K562 (cell line): Measurements from ENCODE around the gene RIMKLB. TPM values are rescaled to one million over a fixed set of nuclear protein-coding genes. Genes with fewer than 3 reads are reported as not detected.

Experiments used
- ATAC-seq: fragments of 200-7000 bp; cut with Tn5 transposase; 3 replicates; pipeline ENCODE4 v1.9.1; 2020; ENCODE audit warnings: moderate library complexity
- BruUV-seq: library from RNA; stranded (reverse); fragments of 400-500 nt; replicated peaks from 2 replicates; lab custom pipeline; 2021; lab: Mats Ljungman, UMichigan
- CTCF ChIA-PET: fragments of 300-600 bp; formaldehyde crosslinking; extraction: SDS; loops from one replicate; lab custom pipeline; 2021; ENCODE audit warnings: low intra/inter-chr PET ratio; lab: Yijun Ruan, JAX
- POLR2A ChIA-PET: fragments of 300-600, 350-650 bp; sonication (Branson Sonifier 250); formaldehyde crosslinking; extraction: SDS; loops from one replicate; lab custom pipeline; 2021; ENCODE audit warnings: antibody characterized with exemption, inconsistent platforms; lab: Yijun Ruan, JAX
- DNase-seq, 4 experiments: peaks; one replicate each; pipeline versions ENCODE4 v3.0.0 to v3.0.0-alpha.2; 2011 to 2018; ENCODE audit warnings: low spot score in 3 of 4, mixed read lengths in 3 of 4; ENCODE audit errors: extremely low read depth in 1 of 4
- FAIRE-seq: peaks from 2 replicates; lab custom pipeline; 2011; peaks lifted over from hg19 to GRCh38; lab: Jason Lieb, UNC
- H2AFZ ChIP-seq: 2 replicates; pipeline ENCODE4 v1.6.0; 2011; ENCODE audit warnings: low read depth, low read length, control low read depth, inconsistent platforms
- H3K27ac ChIP-seq: fragments of 200-600 bp; 3 replicates; pipeline ENCODE4 v1.8.0; 2011; ENCODE audit warnings: low read depth, mild to moderate bottlenecking, control low read depth, inconsistent platforms, low read length, moderate library complexity, mixed read lengths; ENCODE audit errors: extremely low read depth
- H3K27me3 ChIP-seq, 2 experiments: fragments of 300-600 bp in 1 of 2; 2 replicates in 1 of 2; 3 replicates in 1 of 2; pipeline versions ENCODE4 v1.6.0 to v1.8.0; 2011; ENCODE audit warnings: inconsistent platforms in 2 of 2, low read length in 2 of 2, mild to moderate bottlenecking in 1 of 2, mixed read lengths in 1 of 2, moderate library complexity in 1 of 2; ENCODE audit not compliant: control insufficient read depth in 2 of 2, insufficient read depth in 2 of 2
- H3K36me3 ChIP-seq: fragments of 300-600 bp; 3 replicates; pipeline ENCODE4 v1.8.0; 2011; ENCODE audit warnings: mild to moderate bottlenecking, low read length, inconsistent platforms; ENCODE audit not compliant: control insufficient read depth, insufficient read depth
- H3K4me1 ChIP-seq, 2 experiments: fragments of 200-600 bp in 1 of 2; replicated peaks in 1 of 2; 2 replicates in 1 of 2; 3 replicates in 1 of 2; pipeline versions ENCODE4 v1.5.1 to v1.8.0; 2011; ENCODE audit warnings: inconsistent platforms in 2 of 2, low read length in 2 of 2, mild to moderate bottlenecking in 1 of 2, mixed read lengths in 1 of 2, moderate library complexity in 1 of 2; ENCODE audit not compliant: control insufficient read depth in 2 of 2, insufficient read depth in 2 of 2
- H3K4me2 ChIP-seq: 2 replicates; pipeline ENCODE4 v1.6.1; 2011; ENCODE audit warnings: low read length, control low read depth, inconsistent platforms, mixed read lengths; ENCODE audit not compliant: insufficient read depth
- H3K4me3 ChIP-seq: fragments of 200-600 bp; sonication (generic), shearing (Covaris generic); 2 replicates; pipeline ENCODE4 v1.5.1; 2016; ENCODE audit warnings: control low read depth, inconsistent platforms
- H3K79me2 ChIP-seq: fragments of 200-600 bp; 3 replicates; pipeline ENCODE4 v1.8.0; 2011; ENCODE audit warnings: low read length, inconsistent platforms; ENCODE audit not compliant: control insufficient read depth, insufficient read depth
- H3K9ac ChIP-seq, 2 experiments: 2 replicates each; pipeline versions ENCODE4 v1.6.0 to v1.6.1; 2011; ENCODE audit warnings: low read depth in 2 of 2, low read length in 2 of 2, control low read depth in 1 of 2, inconsistent platforms in 1 of 2, mild to moderate bottlenecking in 1 of 2, mixed read lengths in 1 of 2; ENCODE audit not compliant: insufficient read depth in 1 of 2
- H3K9me1 ChIP-seq: one replicate; pipeline ENCODE4 v1.6.0; 2011; ENCODE audit warnings: inconsistent platforms, mild to moderate bottlenecking, low read length, moderate library complexity; ENCODE audit not compliant: control insufficient read depth, insufficient read depth
- H3K9me3 ChIP-seq: replicated peaks from 2 replicates; pipeline ENCODE4 v1.5.1; 2011; ENCODE audit warnings: low read depth, low read length, inconsistent platforms; ENCODE audit not compliant: control insufficient read depth, insufficient read depth
- H4K20me1 ChIP-seq: replicated peaks from 2 replicates; pipeline ENCODE4 v1.6.1; 2011; ENCODE audit warnings: low read length, inconsistent platforms, mixed read lengths; ENCODE audit not compliant: control insufficient read depth, insufficient read depth
- CREB1 ChIP-seq, 2 experiments: sonication (generic) in 1 of 2; formaldehyde crosslinking in 1 of 2; IDR thresholded peaks; 2 replicates each; pipeline versions ENCODE4 v1.6.1 to v1.8.0; 2012 to 2022; ENCODE audit warnings: inconsistent platforms in 1 of 2, mild to moderate bottlenecking in 1 of 2, missing genetic modification reagents in 1 of 2, moderate library complexity in 1 of 2
- FOXA1 ChIP-seq: fragments of 450-650 bp; IDR thresholded peaks from 2 replicates; pipeline ENCODE4 v1.6.1; 2016; ENCODE audit warnings: mild to moderate bottlenecking, borderline replicate concordance
- LEF1 ChIP-seq: fragments of 450-650 bp; IDR thresholded peaks from 2 replicates; pipeline ENCODE4 v1.6.1; 2016; ENCODE audit warnings: mild to moderate bottlenecking
- MAFF ChIP-seq: IDR thresholded peaks from 2 replicates; pipeline ENCODE4 v1.6.1; 2012; ENCODE audit warnings: low read length, improper control_type of control experiment
- RAD21 ChIP-seq, 2 experiments: fragments of 250-450 bp in 1 of 2; fragments of 450-650 bp in 1 of 2; sonication (Bioruptor Pico) in 1 of 2; formaldehyde crosslinking in 1 of 2; IDR thresholded peaks in 1 of 2; conservative IDR thresholded peaks in 1 of 2; 2 replicates each; pipeline versions ENCODE4 v1.4.0 to v1.8.0; 2020 to 2022; ENCODE audit warnings: mild to moderate bottlenecking in 2 of 2, moderate library complexity in 1 of 2
- SLC30A9 ChIP-seq: fragments of 250-450 bp; sonication (Bioruptor Pico); IDR thresholded peaks from 2 replicates; pipeline ENCODE4 v1.8.0; 2022; ENCODE audit warnings: mild to moderate bottlenecking, moderate library complexity
- SMAD1 ChIP-seq: fragments of 150-350 bp; IDR thresholded peaks from 2 replicates; pipeline ENCODE4 v1.6.1; 2014; ENCODE audit warnings: low read length, low read depth; ENCODE audit not compliant: partially characterized antibody
- SREBF2 ChIP-seq: sonication (generic); formaldehyde crosslinking; IDR thresholded peaks from 2 replicates; pipeline ENCODE4 v1.4.0; 2020; ENCODE audit warnings: mild to moderate bottlenecking, missing genetic modification reagents
- TCF7 ChIP-seq: sonication (generic); IDR thresholded peaks from 2 replicates; pipeline ENCODE4 v1.6.1; 2016; ENCODE audit warnings: antibody characterized with exemption, borderline replicate concordance
- YBX1 ChIP-seq: fragments of 450-650 bp; IDR thresholded peaks from 2 replicates; pipeline ENCODE4 v1.7.1; 2016; ENCODE audit warnings: mild to moderate bottlenecking
- ZBTB17 ChIP-seq: fragments of 450-650 bp; formaldehyde crosslinking; IDR thresholded peaks from 2 replicates; pipeline ENCODE4 v1.4.0; 2020; ENCODE audit warnings: mild to moderate bottlenecking
- ZKSCAN8 ChIP-seq: fragments of 200-800 bp; sonication (Bioruptor generic); IDR thresholded peaks from 2 replicates; pipeline ENCODE4 v1.6.1; 2016; ENCODE audit warnings: missing genetic modification characterization, missing compliant biosample characterization
- ZNF24 ChIP-seq: fragments of 450-650 bp; IDR thresholded peaks from 2 replicates; pipeline ENCODE4 v1.6.1; 2016
- ZNF408 ChIP-seq: fragments of 250-450 bp; sonication (Bioruptor Pico); IDR thresholded peaks from 2 replicates; pipeline ENCODE4 v1.4.0; 2020; ENCODE audit warnings: low read depth, mild to moderate bottlenecking, moderate library complexity
- WGBS: fragments of 100-300 bp; shearing (Covaris generic); methylation state at CpG from one replicate; pipeline ENCODE4 v1.1.6; 2016; ENCODE audit warnings: low coverage, mixed read lengths; ENCODE audit not compliant: insufficient coverage; ENCODE audit errors: missing lambda C conversion rate; 5-methylcytosine and 5-hydroxymethylcytosine counted together
- in situ Hi-C: fragments of 300-500 bp; cut with MboI; formaldehyde crosslinking; loops from 4 replicates; pipeline ENCODE4 v1.15.0; 2018; ENCODE audit warnings: inconsistent platforms, mixed read lengths
- intact Hi-C: fragments of 100-400 bp; cut with micrococcal nuclease; formaldehyde crosslinking; loops from 2 replicates; pipeline ENCODE4 v1.14.2; 2022
- polyA plus RNA-seq, 8 experiments: library from polyadenylated mRNA; depleted of rRNA in 4 of 8; stranded (reverse) in 5 of 8; unstranded in 3 of 8; fragments of >200 nt; fragmentation: Nextera tagmentation in 2 of 8; fragmentation: Illumina TruSeq in 1 of 8; extraction: Ambion mirVana in 2 of 8; extraction: Trizol in 1 of 8; gene quantifications; 2 replicates each; pipeline versions ENCODE4 v1.2.1 to v1.2.3, GENCODE V29; 2011 to 2014; ENCODE audit warnings: inconsistent platforms in 1 of 8, missing spikeins in 1 of 8
- total RNA-seq, 7 experiments: library from RNA; depleted of rRNA in 6 of 7; stranded (reverse); fragments of >200 nt in 6 of 7; fragmentation: Illumina TruSeq in 2 of 7; extraction: Trizol in 2 of 7; gene quantifications; 2 replicates each; pipeline versions ENCODE4 v1.2.1 to v1.2.3, GENCODE V29; 2011 to 2021; ENCODE audit warnings: low replicate concordance in 1 of 7
- TF ChIP-seq, protein P1 (sequence below): sonication (generic); formaldehyde crosslinking; IDR thresholded peaks from 2 replicates; pipeline ENCODE4 v1.9.0; 2022; ENCODE audit warnings: mild to moderate bottlenecking, missing genetic modification reagents
- TF ChIP-seq, protein P2 (sequence below), 2 experiments: fragments of 450-650 bp; IDR thresholded peaks; 2 replicates each; pipeline ENCODE4 v1.6.1; 2016; ENCODE audit warnings: mild to moderate bottlenecking in 2 of 2, borderline replicate concordance in 1 of 2, low read depth in 1 of 2, moderate library complexity in 1 of 2

The RIMKLB gene
- total and polyA plus RNA-seq, 9 of the 15 experiments (the other 6 are each of a cell fraction or from before 2014, with no cell fraction given) = 6.5 to 22.8 (median 17.2) TPM

DNA sequence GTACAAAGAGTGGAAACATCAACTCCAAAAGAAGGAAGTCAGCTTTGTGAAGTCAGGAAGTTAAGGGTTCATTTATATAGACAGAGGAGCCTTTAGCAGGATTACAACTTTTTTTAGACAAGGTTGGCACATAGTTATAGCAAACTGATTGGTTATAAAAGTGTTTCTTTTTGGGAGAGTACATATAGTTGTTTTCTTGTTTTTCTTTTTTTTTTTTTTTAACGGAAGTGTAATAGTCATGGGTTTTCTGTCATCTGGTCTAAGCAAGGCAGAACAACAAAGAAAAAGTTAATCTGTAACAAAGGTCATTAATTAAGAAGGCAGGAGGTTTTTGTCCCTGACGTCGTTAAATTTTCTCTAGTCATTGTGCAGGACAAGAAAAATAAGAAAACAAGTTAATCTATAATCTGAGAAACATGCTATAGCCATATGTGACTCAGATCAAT is 22.2 kb upstream of the RIMKLB start:
- no peaks in the 10 kb centered on the region for H3K79me2 ChIP-seq
- H3K9me3 ChIP-seq = no peaks in the 10 kb centered on the region
- no peak for ATAC-seq
- FAIRE-seq = no peak
- H3K27me3 ChIP-seq = no peaks in the 10 kb centered on the region; a peak in 2 of 5 replicates
- no peak overlapping the region for H2AFZ ChIP-seq
- no peak for DNase-seq
- intact Hi-C loops = no loop called here
- no peaks in the 10 kb centered on the region for H3K4me1 ChIP-seq
- no peak overlapping the region for H3K4me3 ChIP-seq
- no peak overlapping the region for H3K9ac ChIP-seq
- BruUV-seq = no TSS peak
- ChIA-PET POLR2A (interaction anchor here (0.6 kb wide), 1 partner anchor 86 kb away, joined by 3 read pairs; no protein-coding TSS in a partner anchor), CTCF (interaction anchor here (0.7 kb wide), 1 partner anchor 363 kb away, joined by 3 read pairs; no protein-coding TSS in a partner anchor)
- no peaks in the 10 kb centered on the region for H4K20me1 ChIP-seq
- in situ Hi-C loops = no loop called here
- no peaks in the 10 kb centered on the region for H3K9me1 ChIP-seq
- no peak overlapping the region for H3K4me2 ChIP-seq
- H3K36me3 ChIP-seq = no peaks in the 10 kb centered on the region
- WGBS = 4% methylated on average over 3 of the region's 3 CpGs
- no peak overlapping the region for H3K27ac ChIP-seq
- TF ChIP-seq YBX1 (no peak), SREBF2 (no peak), SLC30A9 (CRISPR knock-in tag) (no peak), ZKSCAN8 (CRISPR knock-in tag) (no peak), ZBTB17 (CRISPR knock-in tag) (no peak), LEF1 (no peak), CREB1 (IDR thresholded peaks at IDR 0.05) (no peak), CREB1 (CRISPR knock-in tag; IDR thresholded peaks at IDR 0.05) (no peak), TCF7 (no peak), RAD21 (CRISPR knock-in tag; conservative IDR thresholded peaks at IDR 0.05 in 1 of 2, IDR thresholded peaks at IDR 0.05 in 1 of 2) (no peak), ZNF408 (CRISPR knock-in tag) (no peak), SMAD1 (no peak), FOXA1 (no peak), ZNF24 (no peak), MAFF (no peak)
- TF ChIP-seq, protein P1, sequence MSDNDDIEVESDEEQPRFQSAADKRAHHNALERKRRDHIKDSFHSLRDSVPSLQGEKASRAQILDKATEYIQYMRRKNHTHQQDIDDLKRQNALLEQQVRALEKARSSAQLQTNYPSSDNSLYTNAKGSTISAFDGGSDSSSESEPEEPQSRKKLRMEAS (CRISPR knock-in tag) = no peak
- TF ChIP-seq, protein P2, sequence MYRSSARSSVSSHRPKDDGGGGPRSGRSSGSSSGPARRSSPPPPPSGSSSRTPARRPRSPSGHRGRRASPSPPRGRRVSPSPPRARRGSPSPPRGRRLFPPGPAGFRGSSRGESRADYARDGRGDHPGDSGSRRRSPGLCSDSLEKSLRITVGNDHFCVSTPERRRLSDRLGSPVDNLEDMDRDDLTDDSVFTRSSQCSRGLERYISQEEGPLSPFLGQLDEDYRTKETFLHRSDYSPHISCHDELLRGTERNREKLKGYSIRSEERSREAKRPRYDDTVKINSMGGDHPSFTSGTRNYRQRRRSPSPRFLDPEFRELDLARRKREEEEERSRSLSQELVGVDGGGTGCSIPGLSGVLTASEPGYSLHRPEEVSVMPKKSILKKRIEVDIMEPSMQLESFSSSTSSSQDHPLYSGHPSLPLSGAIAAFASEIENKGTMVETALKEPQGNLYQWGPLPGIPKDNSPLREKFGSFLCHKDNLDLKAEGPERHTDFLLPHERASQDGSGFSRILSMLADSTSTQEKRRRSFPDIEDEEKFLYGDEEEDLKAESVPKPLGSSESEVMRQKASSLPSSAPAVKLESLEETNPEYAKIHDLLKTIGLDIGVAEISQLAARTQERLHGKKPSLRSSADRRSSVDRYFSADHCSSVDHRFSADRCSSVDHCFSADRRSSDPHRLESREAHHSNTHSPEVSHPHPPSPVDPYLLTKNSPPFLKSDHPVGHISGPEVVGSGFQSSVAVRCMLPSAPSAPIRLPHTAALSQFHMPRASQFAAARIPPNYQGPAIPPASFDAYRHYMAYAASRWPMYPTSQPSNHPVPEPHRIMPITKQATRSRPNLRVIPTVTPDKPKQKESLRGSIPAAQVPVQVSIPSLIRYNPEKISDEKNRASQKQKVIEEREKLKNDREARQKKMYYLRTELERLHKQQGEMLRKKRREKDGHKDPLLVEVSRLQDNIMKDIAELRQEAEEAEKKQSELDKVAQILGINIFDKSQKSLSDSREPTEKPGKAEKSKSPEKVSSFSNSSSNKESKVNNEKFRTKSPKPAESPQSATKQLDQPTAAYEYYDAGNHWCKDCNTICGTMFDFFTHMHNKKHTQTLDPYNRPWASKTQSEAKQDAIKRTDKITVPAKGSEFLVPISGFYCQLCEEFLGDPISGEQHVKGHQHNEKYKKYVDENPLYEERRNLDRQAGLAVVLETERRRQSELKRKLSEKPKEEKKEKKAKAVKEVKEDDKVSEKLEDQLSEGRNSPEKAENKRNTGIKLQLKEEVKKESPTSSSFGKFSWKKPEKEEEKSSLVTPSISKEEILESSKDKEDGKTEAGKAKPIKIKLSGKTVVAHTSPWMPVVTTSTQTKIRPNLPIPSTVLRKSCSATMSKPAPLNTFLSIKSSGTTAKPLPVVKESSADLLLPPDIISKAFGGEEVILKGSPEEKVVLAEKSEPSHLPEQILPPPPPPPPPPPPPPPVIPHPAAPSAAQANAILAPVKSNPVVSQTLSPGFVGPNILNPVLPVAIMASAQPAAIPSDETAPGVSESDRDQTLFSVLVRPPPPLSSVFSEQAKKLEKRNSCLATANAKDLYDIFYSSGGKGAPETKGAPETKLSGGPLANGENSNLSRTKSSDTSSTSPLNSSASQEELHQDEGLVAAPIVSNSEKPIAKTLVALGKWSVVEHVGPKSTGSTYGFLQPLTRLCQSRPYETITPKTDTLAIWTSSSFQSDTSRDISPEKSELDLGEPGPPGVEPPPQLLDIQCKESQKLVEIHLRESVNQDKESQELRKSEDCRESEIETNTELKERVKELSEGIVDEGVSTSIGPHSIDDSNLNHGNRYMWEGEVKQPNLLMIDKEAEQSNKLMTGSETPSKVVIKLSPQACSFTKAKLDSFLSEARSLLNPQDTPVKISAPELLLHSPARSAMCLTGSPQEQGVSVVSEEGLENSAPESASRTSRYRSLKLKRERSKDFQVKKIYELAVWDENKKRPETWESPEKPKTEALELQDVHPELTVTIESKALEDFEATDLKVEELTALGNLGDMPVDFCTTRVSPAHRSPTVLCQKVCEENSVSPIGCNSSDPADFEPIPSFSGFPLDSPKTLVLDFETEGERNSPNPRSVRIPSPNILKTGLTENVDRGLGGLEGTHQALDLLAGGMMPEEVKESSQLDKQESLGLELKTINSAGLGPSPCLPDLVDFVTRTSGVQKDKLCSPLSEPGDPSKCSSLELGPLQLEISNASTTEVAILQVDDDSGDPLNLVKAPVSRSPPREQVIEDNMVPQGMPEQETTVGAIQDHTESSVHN (IDR thresholded peaks at IDR 0.05; ENCODE audit: borderline replicate concordance in 1 of 2, low read depth in 1 of 2) = no peak
